GM19239 (cell line): ENCODE results near the gene COL4A6.
A peak's percentile ranks its signal among the peaks of the same experiment; 100 is the strongest.

Experiments
- DNase-seq: peaks from one replicate; pipeline ENCODE4 v3.0.0; 2011; ENCODE audit warnings: low spot score; ENCODE audit not compliant: insufficient read length
- FAIRE-seq: peaks from 2 replicates; lab custom pipeline; 2011; peaks lifted over from hg19 to GRCh38; lab: Jason Lieb, UNC

The COL4A6 gene

GRCh38 chrX:108224218-108224617 lies 214.0 kb downstream of the COL4A6 start:
- DNase-seq, result no peak
- no peak for FAIRE-seq

DNA sequence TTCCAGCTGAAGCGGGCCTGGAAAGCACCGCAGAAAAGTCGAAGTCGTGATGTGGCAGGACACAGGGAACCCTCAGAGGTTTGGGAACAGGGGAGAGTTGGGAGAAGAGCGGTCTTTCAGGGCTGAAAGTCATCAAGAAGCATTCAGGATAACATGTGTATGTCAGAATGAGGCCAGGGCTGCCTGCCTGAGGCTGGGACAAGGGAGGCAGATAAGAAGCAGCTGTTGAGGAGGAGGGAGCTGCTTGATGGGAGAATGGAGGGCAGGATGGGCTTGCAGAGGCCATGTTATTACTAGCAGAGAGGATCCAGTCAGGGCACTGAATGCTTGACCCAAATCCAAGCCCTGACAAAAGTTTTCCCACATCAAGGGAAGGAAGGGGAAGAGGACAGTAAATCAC lies 214.6 kb downstream of the COL4A6 start:
- DNase-seq (no peak), FAIRE-seq (peak; percentile 62)

GRCh38 chrX:108221301-108221864 lies 216.8 kb downstream of the COL4A6 start:
- DNase-seq (no peak), FAIRE-seq (no peak)

DNA sequence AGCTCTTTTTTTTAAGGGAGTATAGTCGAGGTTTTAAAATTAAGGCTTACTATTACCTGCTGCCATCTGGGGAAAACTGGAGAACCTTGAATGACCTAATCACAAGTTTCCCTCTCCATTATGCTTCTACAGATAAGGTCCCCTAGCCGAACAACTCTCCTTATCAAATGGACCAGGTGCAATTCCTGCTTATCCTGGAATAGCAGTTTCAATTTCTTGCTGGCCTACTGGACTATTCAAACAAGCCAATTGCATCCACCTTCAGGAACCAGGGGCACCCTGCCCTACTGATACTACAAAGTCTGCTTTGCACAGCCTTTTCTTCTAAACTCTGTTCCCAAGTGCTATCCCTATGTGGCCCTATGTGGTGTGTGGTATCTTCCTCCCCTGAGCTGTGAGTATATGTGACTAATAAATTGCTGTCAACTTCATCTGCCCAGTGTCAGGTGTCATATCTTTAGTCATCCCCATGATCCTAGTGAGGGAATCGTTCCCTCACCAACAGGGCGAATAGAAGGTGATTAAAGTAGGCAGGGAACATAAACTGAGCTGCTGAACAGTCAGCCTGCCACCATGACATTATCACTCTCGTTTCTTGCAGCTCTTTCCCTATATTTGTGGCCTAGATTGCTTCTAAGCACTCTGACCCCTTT lies 218.1 kb downstream of the COL4A6 start:
- DNase-seq, result no peak
- no peak for FAIRE-seq

DNA sequence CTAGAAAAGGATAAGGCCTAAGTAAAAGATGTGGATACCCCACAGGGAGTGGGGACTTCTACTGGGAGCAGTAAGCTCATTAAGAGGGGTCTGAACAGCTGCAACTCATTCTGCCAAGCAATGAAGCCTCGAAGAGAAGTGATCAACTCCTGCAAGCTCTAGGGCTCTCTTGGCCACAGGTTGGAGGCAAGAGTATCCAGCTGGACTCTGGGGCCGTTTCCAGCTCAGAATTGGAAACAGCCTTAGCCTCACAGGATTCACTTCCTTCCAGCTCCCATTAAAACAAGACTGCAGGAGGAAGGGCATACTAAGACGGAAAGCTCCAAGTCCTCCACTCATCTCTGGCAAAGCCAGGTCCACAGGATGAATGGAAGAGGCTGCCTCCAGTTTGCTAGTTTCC lies 220.3 kb downstream of the COL4A6 start:
- FAIRE-seq (no peak), DNase-seq (no peak)

DNA sequence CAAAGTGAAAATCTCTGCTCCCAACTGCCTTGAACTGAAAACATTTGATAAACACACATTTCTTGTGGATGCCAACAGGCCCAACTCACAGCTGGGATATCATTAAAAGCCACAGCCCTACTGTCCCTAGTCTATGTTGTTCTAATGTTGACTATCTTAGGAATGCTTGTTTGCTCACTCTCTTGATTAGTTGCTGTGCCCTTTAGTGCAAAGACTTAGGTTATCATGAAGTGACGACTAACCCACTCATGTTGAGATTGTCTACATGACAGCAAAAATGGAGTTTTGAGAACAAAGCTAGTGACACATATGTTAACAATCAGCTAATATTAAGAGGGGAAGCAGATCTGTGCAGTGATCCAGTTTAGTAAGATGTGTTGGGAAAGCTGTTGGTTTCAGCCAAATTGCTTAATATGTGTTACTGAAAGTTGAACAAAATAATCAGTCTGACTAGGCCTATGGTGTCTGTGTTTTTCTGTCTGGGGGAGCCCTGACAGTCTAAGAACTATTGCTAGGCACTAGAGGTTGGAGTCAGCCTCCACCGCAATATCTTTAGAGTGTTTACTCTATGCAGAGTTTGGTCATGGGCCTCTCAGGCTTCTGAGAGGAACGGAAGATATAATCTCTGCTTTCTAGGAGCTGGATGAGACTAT lies 221.2 kb downstream of the COL4A6 start:
- no peak for DNase-seq
- FAIRE-seq, result no peak

- no peak for FAIRE-seq
- no peak for DNase-seq
These were observed 221.8 kb downstream of the COL4A6 start for GRCh38 chrX:108216405-108216804.

DNA sequence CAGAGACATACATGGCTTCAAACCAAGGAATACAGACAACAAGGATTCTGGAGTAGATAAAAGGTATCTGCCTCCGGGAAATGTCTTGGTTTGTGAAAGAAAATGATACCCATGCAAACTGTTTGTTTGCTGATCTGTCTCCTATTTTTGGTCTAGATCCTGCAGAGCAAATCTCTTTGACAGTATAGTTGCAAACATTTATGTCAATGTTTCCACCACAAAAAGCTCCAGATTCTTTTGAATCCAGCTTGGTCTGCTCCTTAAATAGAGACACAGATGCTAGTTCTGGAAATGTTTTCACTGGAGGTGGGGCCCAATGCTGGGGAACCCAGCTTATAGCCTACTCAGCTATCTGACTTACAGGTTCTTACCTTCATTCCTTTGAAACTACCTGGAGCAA lies 226.9 kb downstream of the COL4A6 start:
- DNase-seq (no peak), FAIRE-seq (no peak)

GRCh38 chrX:108209006-108209554 lies 229.1 kb downstream of the COL4A6 start:
- no peak for DNase-seq
- peak; percentile 18 for FAIRE-seq

- no peak for DNase-seq
- no peak for FAIRE-seq
These were observed 234.7 kb downstream of the COL4A6 start for GRCh38 chrX:108203540-108203939.

GRCh38 chrX:108199691-108200090 lies 238.5 kb downstream of the COL4A6 start:
- DNase-seq (peak; percentile 2), FAIRE-seq (peak; percentile 87)

DNA sequence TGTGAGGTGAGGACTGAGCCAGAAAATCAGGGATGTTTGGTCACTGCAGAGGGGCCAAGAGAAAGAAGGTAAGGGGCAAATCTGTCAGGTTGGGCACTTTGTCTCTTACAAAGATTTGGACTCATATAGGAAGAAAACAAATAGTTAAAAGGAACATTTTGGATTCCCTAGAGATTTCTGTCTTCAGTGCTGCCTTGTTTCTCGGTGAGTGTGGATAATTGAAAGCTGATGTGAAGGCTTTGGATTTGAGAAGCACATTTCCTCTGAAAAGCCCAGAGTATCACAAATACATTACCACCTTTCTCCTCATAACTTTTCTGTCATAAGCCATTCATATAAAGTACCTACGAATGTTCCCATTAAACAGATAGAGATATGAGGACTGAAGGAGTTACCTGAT lies 239.2 kb downstream of the COL4A6 start:
- DNase-seq, result no peak
- no peak for FAIRE-seq

DNA sequence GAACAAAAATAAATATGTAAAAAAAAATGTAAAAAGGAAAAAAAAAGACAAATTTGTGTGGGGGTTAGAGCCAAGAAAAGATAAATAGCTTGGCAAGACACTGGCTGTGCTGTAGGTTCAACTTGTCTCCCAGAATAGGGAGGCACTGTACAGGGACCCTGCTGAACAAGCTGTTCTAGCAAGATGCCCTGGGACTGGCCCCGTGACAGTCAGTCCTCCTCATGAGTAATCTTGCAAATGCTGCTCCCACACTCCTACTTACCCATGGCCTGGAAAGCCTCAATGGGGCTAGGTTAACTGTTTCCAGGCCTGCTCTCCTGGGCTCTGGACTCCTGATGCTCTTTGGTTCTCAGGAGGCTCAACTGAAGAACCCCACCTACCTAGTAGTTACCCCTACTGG lies 239.8 kb downstream of the COL4A6 start:
- DNase-seq, result no peak
- no peak for FAIRE-seq

GRCh38 chrX:108186811-108187210 lies 251.4 kb downstream of the COL4A6 start:
- no peak for FAIRE-seq
- no peak for DNase-seq

GRCh38 chrX:108178143-108178498 lies 260.1 kb downstream of the COL4A6 start:
- no peak for DNase-seq
- FAIRE-seq, result no peak

DNA sequence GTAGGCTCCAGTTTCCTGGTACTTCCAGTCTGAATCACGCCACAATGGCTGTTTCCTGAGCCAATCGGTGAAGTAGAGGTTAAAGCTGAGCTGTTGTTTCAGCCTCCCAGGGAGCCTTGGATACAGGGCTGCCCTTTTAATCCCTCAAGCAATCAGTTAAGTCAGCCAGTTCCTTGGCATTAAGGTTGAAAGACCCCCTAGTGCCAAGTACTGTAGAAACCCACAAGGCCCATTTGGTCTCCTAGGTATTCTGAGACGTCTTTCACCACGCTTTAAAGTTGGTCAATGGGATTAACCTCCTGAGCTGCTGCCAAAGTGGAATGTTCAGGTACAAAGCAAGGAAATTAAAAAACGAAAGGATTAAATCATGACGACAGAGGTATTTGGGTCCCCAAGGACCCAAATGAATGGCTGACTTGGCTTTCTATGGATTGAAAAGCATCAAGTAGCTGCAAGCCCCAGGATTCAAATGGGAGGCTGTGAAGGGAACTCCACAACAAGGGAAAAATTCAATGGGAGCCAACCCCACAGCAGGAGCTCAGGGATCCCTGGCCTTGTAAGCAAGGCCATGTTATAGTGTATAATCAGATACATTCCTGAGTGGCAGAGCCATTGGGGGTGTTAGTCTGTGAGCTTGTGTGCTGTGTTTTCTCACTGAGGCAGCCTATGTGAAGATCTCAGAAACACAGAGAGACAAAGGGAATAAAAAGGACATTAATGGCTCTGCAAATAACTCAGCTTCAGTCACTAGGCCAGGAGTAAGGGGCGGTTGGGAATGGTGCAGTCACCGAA lies 260.7 kb downstream of the COL4A6 start:
- FAIRE-seq, result no peak

DNA sequence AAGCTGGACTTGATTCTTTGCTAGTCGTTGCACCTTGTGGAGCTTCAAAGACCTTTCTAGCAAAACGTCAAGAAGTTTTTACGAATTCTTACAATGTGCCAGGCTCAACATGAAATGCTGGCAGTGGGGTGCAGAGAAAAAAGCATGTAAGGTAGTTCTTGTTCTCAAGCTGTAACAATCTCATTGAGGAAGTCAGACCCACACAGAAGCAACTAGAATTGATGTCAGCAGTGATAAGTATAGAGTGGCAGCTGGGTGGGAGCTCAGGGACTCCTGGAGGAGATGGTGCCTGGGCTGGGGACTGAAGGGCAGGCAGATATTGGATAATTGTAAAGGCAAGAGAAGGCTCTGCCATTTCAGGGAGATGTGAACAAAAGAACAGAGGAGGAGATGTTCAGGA lies 264.3 kb downstream of the COL4A6 start:
- no peak for FAIRE-seq
- no peak for DNase-seq

More for the DNA sequence above, 260.7 kb downstream of the COL4A6 start:
- DNase-seq, result no peak

- FAIRE-seq (no peak), DNase-seq (no peak)
These were observed 266.6 kb downstream of the COL4A6 start for GRCh38 chrX:108171671-108172070.

DNA sequence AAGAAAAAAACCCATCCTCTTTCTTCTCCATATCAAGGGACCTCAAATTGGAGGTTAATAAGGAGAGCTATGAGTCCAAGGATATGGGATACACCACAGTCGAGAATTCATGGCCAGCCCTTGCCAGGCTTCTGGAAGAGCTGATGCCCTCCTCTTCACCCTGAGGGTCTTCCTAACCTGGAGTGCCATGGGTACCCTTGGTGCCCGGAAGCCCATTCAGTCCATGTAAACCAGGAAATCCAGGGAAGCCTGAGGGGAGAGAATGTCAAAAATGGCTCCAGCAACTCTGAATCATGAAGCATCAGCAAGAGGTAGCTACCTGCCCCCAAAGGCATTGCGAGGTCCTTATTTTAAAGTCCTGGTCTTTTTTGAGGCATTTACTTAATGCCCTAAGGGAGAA lies 268.5 kb downstream of the COL4A6 start:
- FAIRE-seq (no peak), DNase-seq (no peak)

- FAIRE-seq, result peak; percentile 39
- no peak for DNase-seq
These were observed 269.1 kb downstream of the COL4A6 start for GRCh38 chrX:108168961-108169740.
